ENCODE data around the gene LMF1.

Gene LMF1

GRCh38 chr16:945271-946047, 25.3 kb downstream of the LMF1 start:
- H3K4me3 ChIP-seq (ENCODE audit: low read depth, low read length), result no peak overlapping the region
- in situ Hi-C loops (cut with HindIII; ENCODE audit: low sequenced_read_pairs), result no loop called here
- TF ChIP-seq, protein P1, sequence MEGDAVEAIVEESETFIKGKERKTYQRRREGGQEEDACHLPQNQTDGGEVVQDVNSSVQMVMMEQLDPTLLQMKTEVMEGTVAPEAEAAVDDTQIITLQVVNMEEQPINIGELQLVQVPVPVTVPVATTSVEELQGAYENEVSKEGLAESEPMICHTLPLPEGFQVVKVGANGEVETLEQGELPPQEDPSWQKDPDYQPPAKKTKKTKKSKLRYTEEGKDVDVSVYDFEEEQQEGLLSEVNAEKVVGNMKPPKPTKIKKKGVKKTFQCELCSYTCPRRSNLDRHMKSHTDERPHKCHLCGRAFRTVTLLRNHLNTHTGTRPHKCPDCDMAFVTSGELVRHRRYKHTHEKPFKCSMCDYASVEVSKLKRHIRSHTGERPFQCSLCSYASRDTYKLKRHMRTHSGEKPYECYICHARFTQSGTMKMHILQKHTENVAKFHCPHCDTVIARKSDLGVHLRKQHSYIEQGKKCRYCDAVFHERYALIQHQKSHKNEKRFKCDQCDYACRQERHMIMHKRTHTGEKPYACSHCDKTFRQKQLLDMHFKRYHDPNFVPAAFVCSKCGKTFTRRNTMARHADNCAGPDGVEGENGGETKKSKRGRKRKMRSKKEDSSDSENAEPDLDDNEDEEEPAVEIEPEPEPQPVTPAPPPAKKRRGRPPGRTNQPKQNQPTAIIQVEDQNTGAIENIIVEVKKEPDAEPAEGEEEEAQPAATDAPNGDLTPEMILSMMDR (IDR thresholded peaks at IDR 0.05; ENCODE audit: low read depth, low read length), result no peak
- DNase-seq (ENCODE audit: low read depth, low spot score), result no peak

DNA sequence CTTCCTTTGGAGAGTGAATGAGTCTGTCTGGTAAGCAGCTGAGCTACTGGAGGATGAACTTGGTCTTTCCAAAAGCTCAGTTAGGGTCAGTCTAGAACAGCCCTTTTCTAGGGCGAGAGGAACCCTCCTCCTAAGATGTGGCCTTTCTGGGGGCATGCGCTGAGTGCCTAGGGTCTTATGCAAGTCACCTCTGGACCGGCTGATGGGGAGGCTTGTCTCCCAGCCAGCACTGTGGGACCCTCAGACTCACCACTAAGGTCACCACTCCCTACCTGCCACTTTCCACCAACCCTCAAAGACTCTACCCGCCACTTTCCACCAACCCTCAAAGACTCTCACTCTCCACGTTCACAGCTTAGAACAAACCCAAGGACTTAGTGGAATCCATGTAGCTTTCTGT, 26.8 kb downstream of the LMF1 start:
- no peak for DNase-seq (ENCODE audit: low read depth, low spot score)
- H3K4me3 ChIP-seq (ENCODE audit: low read depth, low read length), result no peak overlapping the region
- in situ Hi-C loops (cut with HindIII; ENCODE audit: low sequenced_read_pairs), result no loop called here
- TF ChIP-seq, protein P1 (IDR thresholded peaks at IDR 0.05; ENCODE audit: low read depth, low read length), result no peak

GRCh38 chr16:942436-943060, 28.2 kb downstream of the LMF1 start:
- TF ChIP-seq, protein P1 (IDR thresholded peaks at IDR 0.05; ENCODE audit: low read depth, low read length), result no peak
- DNase-seq (ENCODE audit: low read depth, low spot score), result no peak
- in situ Hi-C loops (cut with HindIII; ENCODE audit: low sequenced_read_pairs), result no loop called here
- H3K4me3 ChIP-seq (ENCODE audit: low read depth, low read length), result no peak overlapping the region

- no peak overlapping the region for H3K4me3 ChIP-seq (ENCODE audit: low read depth, low read length)
- TF ChIP-seq, protein P1 (IDR thresholded peaks at IDR 0.05; ENCODE audit: low read depth, low read length), result no peak
- no peak for DNase-seq (ENCODE audit: low read depth, low spot score)
- in situ Hi-C loops (cut with HindIII; ENCODE audit: low sequenced_read_pairs), result no loop called here
These were observed 30.8 kb downstream of the LMF1 start for GRCh38 chr16:939941-940340.

GRCh38 chr16:939311-939710, 31.5 kb downstream of the LMF1 start:
- DNase-seq (ENCODE audit: low read depth, low spot score), result no peak
- no peak overlapping the region for H3K4me3 ChIP-seq (ENCODE audit: low read depth, low read length)
- in situ Hi-C loops (cut with HindIII; ENCODE audit: low sequenced_read_pairs), result no loop called here
- TF ChIP-seq, protein P1 (IDR thresholded peaks at IDR 0.05; ENCODE audit: low read depth, low read length), result no peak

DNA sequence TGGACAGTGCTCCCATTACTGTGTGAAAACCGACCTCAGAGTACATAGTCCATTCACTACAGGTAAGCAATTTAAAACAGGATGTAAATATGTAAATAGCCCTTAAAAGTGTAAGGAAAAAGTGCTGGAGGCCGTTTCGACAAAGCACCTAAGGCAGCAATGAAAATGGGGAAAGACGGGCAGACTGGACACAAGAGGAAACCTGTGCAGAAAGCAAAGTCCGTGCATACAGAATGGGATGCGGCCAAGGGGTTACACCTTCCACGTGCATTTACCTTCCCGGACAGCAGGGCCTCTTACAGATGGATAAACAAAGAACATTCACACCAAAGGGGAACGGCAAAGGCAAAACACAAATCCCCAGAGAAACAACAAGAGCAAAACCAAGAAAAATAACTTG, 32.0 kb downstream of the LMF1 start:
- TF ChIP-seq, protein P1 (IDR thresholded peaks at IDR 0.05; ENCODE audit: low read depth, low read length), result no peak
- no peak overlapping the region for H3K4me3 ChIP-seq (ENCODE audit: low read depth, low read length)
- in situ Hi-C loops (cut with HindIII; ENCODE audit: low sequenced_read_pairs), result no loop called here
- DNase-seq (ENCODE audit: low read depth, low spot score), result no peak

All from astrocyte of the spinal cord (primary cell).